Hypothalamus (tissue), 51 donors: Measurements from ENCODE around the gene SMC1A.
A peak's percentile ranks its signal among the peaks of the same experiment; 100 is the strongest.
"Not testable (repeated sequence)": the region's sequence is repeated elsewhere in the genome, so short reads cannot be mapped to it uniquely, and the experiment has no call there.

Experiments used
- DNase-seq, 51 donors: peaks; one replicate each; lab custom pipeline; 2025; lab: John Stamatoyannopoulos, UW

SMC1A gene

GRCh38 chrX:53422086-53422860 is at the start of gene SMC1A:
Gene SMC1A, minus strand, starts transcription at chrX:53422654. Its CDS starts 54 bp downstream, at chrX:53422600.
- DNase-seq, result peak; percentile 28 to 98 (median 88)

DNA sequence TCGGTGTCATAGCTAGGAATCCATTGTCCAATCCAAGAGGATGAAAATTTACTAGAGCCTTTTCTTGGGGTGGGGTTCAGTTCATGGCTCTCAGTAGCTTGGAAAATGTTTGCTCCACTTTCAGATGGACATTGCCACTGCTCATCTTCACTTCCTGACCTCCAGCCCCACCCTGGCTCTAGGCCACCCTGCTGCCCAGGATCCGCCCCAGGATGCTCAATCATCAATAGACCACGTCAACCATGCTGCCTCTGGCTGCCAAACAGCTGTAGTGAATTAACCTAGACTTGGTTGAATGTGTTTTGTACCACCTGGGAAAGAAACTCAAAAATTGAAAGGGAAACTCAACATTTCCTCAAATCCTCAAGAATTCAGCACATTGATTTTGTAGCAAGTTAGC is 48.9 kb upstream of the SMC1A start:
- no peak for DNase-seq

GRCh38 chrX:53468659-53469058 is 46.2 kb upstream of the SMC1A start:
- DNase-seq, result not testable (repeated sequence)

GRCh38 chrX:53458082-53458481 is 35.6 kb upstream of the SMC1A start:
- DNase-seq, result no peak

- DNase-seq, result no peak
Measured at GRCh38 chrX:53456254-53456653, 33.8 kb upstream of the SMC1A start.

DNA sequence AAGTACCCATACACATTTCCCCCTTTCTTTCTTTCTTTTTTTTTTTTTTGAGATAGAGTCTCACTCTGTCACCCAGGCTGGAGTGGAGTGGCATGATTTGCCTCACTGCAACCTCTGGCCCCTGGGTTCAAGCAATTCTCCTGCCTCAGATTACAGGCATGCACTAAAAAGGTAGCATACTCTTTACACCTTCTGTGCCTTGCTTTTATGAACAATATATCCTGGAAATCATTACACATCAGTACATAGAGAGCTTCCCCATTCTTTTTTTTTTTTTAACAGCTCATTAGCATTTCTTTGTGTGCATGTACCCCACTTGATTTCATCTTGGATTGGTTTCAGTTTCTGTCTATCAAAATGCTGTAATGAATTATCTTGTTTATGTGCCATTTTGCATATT is 30.4 kb upstream of the SMC1A start:
- no peak for DNase-seq

GRCh38 chrX:53449632-53450031 is 27.2 kb upstream of the SMC1A start:
- no peak for DNase-seq

GRCh38 chrX:53447441-53447840 is 25.0 kb upstream of the SMC1A start:
- DNase-seq, result no peak

GRCh38 chrX:53445977-53446376 is 23.5 kb upstream of the SMC1A start:
- peak in 13 of 51 donors; percentile 0 to 7 (median 2) for DNase-seq

GRCh38 chrX:53442322-53442631 is 19.8 kb upstream of the SMC1A start:
- DNase-seq, result peak in 3 of 51 donors; percentile 0

GRCh38 chrX:53441531-53442321 is 19.3 kb upstream of the SMC1A start:
- DNase-seq, result peak in 50 of 51 donors; percentile 3 to 70 (median 35)

DNA sequence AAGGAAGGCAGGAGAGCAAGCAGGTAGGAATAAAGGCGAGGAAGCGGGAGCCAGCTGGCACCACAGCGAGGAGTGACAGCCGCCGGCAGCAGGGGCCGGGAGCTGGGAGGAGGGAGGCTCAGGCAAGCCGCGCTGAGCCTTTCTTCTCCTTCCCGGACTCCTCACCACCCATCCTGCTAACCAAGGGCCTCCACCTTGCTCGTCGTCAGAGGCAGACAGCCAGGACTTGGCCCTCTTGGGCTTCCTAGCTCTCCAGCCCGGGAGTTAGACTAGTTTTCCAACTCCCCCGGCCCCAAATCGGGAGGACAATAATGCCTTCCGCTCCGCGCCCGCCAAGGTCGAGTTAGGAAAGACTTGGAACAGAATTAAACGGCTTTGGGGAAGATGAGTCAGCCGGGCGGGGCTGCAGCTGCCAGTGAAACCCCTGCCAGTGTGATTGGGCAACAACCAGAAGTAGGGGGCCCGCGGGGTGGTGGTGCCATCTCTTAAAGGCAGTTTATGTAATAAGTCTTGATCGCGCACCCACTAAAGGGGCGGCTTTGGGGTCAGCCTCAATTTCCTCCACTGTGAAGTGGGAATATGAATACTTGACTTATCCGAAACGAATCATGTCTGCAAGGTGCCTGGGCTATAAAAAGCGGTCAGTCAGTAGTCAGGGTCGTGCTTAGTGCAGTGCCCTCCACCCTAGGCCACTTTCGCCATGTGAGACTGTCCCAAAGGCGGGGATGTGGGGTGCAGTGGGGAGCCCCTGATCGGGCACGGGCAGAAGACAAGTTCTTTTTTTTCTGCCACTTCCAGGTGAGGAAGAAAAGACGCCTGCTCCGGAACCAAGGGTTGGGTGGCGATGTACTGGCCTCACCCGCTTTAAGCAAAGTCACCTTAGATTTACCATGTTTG is 18.4 kb upstream of the SMC1A start:
- peak in 28 of 51 donors; percentile 1 to 57 (median 12) for DNase-seq

DNA sequence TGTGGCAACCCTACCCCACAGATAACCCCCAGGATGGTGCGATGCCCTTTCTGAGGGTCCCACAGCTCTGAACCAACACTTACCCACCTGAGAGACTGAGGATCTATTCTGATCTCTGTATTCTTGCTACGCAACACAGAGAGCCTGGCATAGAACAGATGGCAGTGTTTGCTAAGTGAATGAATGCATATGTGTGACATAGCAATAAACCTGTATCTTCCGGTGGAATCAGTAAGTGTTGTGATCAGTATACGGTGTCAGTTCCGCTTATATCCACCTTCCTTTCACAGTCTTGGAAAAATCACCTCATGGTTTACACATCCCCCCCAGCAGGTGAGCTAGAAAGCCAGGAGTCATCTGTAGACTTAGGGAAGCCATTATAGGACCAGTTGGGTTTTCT is 17.6 kb upstream of the SMC1A start:
- DNase-seq, result peak in 1 of 51 donors; percentile 100

- DNase-seq, result no peak
Measured at GRCh38 chrX:53438832-53439230, 16.4 kb upstream of the SMC1A start.

GRCh38 chrX:53438174-53438831 is 15.8 kb upstream of the SMC1A start:
- DNase-seq, result peak in 1 of 51 donors; percentile 0

GRCh38 chrX:53437206-53437605 is 14.8 kb upstream of the SMC1A start:
- no peak for DNase-seq

DNA sequence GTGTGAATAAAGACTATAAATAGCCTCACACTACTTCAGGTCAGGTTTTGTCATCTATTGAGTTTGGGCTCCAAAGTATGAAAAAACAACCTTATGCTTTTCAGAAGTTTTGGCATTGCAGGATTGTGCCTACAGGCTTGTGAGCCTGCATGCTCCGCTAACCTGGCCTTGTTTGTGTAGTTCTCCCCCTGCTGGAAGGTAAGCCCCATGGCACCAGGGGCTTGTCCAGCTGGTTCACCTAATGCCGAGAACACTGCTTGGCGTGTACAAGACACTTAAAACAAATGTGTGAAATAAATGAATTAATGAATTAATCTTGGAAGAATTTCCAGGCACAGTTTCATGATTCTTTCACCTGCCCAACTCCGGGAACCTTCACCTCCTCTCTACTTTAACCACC is 13.5 kb upstream of the SMC1A start:
- peak in 25 of 51 donors; percentile 0 to 44 (median 8) for DNase-seq

GRCh38 chrX:53433651-53434639 is 11.5 kb upstream of the SMC1A start, which contains the start of gene HSD17B10:
Gene HSD17B10, minus strand, starts transcription at chrX:53434370. Its CDS starts 25 bp downstream, at chrX:53434345.
- peak; percentile 2 to 84 (median 67) for DNase-seq

- no peak for DNase-seq
Measured at GRCh38 chrX:53430231-53430630, 7.8 kb upstream of the SMC1A start.
